ENCODE results near the gene TAF10.

The TAF10 gene

DNA sequence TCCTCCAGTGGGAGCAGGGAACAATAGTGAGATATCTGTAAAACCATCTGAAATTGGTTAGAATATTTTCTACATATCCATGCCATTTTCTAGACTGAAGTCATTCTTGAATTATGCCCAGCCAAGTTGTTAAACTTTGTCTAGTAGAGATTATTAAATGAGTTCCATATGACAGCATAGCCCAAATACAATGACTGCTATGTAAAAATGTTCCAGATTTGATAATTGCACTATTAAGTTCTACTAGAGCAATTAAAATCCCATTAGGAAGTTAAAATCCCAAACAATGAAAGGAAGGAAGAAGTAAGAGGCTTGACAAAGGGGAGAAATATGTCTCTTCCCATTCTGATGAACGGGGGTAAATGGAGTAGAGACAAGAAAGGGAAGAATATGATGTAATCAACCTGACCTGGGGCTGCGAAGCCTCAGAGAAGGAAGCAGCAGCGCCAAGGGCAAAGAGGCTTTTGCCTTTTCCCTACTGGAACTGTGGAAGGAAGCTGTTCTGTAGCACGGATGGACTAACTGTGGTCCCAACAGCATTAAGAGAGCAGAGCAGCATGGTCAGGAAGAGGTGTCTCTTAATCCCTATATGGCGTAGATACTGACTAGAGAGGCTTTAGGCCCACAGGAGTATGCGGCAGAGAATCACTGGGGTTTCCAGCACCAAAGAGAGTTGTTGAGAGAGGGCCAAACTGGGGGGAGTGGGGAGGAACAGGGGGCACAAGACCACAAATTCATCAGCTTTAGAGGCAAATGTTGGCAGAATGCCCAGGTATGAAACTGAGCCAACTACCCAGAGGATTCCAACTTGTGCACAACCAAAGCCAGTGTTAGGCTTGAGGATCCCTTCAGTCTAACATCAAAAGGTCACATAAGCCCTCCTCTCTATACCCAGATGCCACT lies 35.3 kb downstream of the TAF10 start:
- FAIRE-seq: no peak

DNA sequence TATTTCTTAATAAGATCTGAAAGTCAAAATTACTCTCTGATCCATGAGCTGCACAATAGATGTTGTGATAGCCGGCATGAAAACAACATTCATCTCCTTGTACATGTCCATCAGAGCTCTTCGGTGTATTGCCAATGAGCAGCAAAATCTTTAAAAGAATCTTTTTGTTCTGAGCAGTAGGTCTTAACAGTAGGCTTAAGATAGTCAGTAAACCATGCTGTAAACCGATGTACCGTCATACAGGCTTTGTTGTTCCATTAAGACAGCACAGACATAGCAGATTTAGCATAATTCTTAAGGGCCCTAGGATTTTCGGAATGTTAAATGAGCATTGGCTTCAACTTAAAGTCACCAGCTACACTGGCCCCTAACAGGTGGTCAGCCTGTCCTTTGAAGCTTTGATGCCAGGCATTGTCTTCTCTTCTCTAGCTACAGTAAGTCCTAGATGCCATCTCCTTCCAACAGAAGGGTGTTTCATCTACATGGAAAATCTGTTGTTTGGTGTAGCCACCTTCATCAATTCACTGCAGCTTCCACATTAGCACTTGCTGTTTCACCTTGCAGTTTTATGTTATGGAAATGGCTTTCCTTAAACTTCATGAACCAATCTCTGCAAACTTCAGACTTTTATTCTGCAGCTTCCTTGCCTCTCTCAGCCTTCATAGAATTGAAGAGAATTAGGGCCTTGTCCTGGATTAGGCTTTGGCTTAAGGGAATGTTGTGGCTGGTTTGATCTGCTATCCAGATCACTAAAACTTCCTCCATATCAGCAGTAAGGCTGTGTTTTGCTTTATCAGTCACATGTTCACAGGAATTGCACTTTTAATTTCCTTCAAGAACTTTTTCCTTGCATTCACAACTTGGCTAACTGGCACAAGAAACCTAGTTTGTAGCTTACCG lies 37.0 kb downstream of the TAF10 start:
- FAIRE-seq: no peak

DNA sequence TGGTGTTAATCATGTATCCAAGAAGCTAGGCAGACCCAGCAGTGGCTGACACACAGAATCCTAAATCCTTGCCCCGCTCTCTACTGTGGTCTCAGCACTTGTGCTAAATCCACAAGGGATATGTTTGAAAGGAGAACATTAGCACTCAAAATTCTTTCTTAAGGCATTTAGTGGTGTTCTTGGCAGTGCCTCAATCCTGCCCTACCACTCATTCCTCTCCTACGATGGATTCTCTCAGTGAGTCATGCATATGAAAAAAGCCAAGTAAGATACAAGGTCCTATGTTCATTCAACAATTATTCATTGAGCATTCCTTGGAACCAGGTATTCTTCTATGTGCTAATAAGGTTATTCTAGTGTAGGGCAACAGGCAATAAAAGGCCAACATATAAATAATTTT lies 39.8 kb downstream of the TAF10 start:
- FAIRE-seq: no peak

DNA sequence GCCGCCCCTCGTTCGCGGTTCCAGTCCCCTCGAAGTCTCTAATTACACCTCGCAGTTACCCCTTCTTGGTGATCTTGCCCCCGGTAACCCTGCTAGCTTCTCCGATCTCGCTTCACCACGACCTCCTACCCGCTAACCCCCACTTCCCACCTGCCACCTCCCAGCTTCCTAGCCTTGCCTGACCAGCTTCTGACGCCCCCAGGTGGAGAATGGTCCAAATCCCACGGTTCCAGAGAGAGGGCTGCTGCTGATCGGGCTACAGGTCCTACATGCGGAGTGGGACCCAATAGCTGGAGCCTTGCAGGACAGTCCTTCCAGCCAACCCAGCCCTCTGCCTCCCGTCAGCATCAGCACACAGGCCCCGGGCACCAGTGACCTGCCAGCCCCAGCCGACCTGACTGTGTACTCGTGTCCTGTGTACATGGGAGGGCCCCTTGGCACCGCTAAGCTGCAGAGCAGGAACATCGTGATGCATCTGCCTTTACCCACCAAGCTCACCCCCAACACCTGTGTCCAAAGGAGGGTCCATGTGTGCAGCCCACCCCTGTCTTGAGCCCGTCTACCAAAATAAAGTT lies 40.5 kb downstream of the TAF10 start:
- no peak for FAIRE-seq

DNA sequence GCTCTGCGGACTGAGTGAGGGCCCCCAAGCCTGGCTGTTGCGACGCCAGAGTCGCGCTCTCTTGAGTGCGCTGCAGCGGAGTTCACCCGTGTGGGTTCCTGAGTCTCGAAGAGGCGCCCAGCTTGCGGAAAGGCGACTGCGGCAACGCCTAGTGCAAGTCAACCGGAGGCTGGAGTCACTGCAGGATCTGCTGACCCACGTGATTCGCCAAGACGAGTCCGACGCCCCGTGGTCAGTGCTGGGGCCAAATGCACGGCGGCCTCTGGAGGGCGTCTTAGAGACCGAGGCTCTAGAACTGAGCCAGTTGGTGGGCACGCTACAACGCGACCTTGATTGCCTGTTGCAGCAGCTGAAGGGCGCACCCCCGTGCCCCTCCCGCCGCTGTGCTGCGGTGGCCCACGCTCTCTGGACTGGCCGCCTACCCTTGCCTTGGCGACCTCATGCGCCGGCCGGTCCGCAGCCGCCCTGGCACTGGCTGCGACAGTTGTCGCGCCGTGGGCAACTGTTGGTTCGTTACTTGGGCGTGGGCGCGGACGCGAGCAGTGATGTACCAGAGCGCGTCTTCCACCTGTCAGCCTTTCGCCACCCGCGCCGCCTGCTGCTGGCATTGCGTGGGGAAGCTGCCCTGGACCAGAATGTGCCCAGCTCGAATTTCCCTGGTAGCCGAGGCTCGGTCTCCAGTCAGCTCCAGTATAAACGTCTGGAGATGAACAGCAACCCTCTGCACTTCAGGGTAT lies 41.2 kb downstream of the TAF10 start:
- FAIRE-seq: no peak

DNA sequence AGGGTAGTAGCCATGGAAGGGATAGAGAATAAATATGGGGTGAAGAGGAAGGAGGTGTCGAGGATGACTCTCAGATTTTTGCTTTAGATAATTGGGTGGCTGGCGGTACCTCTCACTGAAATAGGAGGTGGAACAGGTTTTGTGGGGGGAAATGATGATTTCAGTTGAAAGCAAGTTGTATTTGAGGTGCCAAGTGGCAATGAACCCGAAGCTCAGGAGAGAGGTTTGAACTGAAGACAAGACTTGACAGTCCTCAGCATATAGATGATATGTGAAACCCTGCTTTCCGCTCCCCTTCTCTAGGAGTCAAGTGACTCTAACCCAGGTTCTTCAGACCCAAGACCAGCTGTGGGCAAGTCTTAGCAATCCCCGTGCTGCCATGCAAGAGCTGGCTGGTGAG lies 42.3 kb downstream of the TAF10 start:
- no peak for FAIRE-seq

DNA sequence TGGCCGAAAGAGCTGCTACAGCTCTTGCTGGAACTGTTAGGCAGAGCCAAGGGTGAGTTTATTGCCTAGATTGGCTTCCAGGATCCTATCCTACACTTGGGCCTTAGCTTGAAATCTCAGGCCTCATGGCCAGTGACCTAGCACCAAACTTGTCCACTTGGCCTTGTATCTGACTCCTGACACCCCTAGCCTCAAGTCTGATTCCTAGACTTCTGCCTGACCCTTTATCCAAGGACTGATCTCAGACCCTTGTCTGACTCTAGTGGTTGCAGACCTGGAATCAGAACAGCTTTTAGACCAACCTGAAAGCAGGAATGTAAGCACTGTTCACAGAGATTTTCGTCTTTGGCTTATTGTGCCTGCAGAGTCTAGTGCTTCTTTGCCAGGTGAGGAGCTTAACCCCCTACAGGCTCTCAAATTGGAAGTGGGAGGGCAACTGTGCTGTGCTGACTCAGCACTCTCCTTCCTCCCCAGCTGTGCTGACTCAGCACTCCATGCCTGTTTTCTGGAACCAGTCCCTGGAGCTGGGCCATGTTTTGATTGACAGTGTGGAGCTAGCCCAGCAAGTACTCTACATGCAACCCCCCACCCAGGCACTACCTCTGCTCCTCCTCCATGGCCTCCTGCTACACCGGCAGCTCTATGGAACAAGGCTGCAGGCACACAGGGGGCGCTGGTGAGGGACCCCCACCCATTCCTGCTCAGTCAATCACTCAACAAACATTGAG lies 43.7 kb downstream of the TAF10 start:
- FAIRE-seq: peak; percentile 64

DNA sequence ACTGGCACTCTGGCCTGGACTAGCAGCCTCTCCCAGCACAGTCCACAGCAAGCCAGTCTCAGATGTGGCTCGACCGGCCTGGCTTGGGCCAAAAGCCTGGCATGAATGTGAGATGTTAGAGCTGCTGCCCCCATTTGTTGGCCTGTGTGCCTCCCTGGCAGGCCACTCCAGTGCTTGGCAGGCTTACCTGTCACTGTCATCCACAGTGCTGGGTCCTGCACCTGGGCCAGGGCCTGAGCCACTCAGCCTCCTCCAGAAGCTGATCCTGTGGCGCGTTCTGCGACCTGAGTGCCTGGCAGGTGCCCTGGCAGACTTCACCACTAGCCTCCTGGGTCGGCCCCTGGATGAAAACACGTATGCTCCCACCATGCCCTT lies 44.7 kb downstream of the TAF10 start:
- FAIRE-seq: no peak

DNA sequence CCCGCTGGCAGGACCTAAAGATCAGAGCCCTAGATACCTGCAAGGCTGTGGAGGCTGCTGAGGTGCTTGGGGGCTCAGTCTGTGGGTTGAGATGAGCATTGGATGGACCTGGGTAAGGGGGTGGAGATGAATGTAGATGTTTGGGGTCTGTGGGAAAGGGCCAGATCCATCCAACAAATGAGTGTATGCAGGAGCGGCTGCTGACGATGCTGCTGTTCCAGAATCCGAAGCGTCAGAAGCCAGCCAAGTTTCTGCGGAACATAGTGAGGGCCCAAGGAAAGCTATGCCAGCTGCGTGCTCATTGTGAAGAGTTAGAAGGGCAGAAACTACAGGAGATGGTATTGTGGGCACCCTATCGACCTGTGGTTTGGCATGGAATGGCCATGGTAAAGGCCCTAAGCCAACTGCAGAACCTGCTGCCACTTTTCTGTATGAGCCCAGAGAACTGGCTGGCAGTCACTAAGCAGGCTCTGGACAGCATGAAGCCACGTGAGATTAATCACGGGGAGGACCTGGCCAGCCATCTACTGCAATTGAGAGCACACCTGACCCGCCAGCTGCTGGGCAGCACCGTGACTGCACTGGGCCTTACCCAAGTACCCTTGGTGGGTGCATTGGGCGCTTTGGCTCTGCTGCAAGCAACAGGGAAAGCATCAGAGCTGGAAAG lies 45.2 kb downstream of the TAF10 start:
- FAIRE-seq: no peak

DNA sequence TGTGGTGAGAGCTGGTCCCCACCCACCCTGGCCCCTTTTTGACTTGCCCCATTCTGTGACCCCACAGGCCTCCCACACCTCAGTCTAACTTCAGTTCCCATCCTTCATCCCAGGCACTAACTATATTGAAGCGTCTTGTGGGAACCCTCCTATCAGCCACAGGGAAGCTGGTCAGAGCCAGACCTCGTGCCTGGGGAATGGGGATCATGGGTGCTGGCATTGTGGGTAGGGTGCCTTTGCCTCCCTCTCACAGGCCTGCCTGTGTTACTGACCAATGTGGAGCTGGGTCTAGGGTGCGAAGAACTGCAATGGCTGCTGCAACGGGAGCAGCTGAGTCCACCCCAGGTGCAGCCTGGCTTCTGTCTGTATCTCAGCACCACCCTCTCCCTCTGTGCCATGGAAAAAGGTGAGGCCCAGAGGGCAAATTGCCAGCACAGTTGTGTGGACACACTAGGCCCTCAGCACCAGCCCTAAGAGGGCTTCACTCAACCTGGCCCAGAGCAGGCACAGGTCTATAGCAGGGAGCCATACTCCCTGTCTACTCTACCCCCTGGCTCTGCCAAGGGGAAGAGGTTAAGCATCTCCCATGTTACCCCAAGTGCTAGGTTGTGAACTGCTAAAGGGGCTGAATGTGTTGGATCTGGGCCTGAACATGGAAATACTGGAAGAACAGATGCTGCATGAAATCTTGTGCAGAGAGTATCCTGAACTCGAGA lies 45.9 kb downstream of the TAF10 start:
- FAIRE-seq: no peak

DNA sequence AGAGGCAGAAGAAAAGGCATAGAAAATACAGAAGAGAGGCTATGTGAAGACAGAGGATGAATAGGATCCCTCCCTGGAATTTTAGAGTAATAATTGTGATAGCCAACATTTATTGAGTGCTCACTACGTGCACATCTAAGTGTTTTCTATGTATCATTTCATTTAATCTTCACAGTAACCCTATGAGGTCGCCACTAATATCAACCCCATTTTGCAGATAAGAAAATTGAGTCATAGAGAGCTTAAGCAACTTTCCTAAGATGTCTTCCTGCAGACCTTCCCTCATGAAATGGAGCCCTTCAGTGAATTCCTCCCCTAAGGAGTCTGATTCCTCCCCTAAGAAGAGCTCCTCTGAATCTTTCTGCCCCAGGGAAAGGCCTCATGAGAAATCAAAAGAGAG lies 46.7 kb downstream of the TAF10 start:
- no peak for FAIRE-seq

DNA sequence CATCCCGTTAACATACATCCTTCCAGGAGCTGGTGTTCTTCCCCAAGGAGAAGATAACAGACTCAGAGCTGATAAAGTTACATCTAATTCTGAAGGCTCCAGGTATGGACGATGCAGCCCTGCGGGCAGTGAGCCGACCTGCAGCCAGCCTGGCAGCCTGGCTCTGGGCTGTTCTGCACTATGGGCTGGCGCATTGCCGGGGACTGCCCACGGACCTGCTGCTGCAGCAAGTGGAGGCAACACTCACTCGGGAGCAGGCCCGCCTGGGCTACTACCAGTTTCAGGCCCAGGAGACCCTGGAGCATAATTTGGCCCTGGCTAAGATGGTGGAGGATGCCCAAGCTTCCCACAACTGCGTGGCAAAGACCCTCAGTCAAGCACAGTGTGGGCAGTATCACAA lies 48.3 kb downstream of the TAF10 start:
- FAIRE-seq: no peak

DNA sequence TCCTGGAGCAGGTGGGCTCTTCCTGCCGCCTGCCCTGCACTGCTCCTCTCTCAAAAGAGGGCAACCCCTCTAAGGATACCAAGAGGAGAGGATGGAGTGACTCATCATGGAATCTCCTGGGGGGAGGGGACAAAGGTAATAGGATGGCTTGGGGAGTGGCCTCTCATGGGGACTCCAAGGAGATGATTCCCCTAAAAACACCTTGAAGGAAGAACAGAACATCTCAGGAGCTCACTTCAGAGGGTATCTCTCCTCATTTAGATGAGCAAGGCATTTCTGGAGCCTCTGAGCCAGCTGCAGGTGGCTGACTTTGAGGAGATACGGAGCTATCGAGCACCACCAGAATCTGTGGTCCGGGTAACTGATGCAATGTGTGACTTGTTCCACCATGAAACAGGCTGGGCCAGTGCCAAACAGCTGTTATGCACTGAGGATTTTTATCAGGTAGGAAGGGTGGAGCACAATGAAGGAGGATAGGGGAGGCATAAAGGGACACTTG lies 48.8 kb downstream of the TAF10 start:
- no peak for FAIRE-seq

DNA sequence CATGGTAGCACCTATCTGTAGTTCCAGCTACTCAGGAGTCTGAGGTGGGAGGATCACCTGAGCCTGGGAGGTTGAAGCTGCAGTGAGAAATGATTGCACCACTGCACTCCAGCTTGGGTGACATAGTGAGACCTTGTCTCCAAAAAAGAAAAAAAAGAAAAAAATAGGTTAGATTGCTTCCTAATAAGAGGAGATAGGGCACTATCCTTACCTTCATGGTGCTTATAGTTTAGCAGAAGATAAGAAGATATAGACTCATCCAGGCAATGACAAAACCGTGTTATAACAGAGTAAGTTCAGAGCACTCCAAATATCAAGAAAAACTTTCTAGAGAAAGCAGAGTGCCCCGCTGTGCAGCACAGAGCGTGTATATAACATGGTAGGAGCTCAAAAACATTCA lies 50.7 kb downstream of the TAF10 start:
- FAIRE-seq: no peak

Measured in islet of Langerhans (tissue), 1 donor.